CD4-positive, alpha-beta T cell (primary cell): ENCODE data around the gene PYY. TPM values are rescaled to one million over a fixed set of nuclear protein-coding genes. Genes with fewer than 3 reads are reported as not detected.

Experiments
- ATAC-seq: fragments of 200-7000 bp; cut with Tn5 transposase; one replicate; pipeline ENCODE4 v1.10.0; 2022; ENCODE audit warnings: mild to moderate bottlenecking; ENCODE audit not compliant: poor library complexity
- CTCF ChIA-PET: fragments of 350-600 bp; sonication (Branson Sonifier 250); formaldehyde crosslinking; loops from one replicate; lab custom pipeline; 2021; ENCODE audit warnings: antibody characterized with exemption, inconsistent platforms; lab: Charles Lee
- POLR2A ChIA-PET: fragments of 350-600 bp; sonication (Branson Sonifier 250); formaldehyde crosslinking; loops from one replicate; lab custom pipeline; 2021; ENCODE audit warnings: antibody characterized with exemption, inconsistent platforms; lab: Charles Lee
- DNase-seq, 14 experiments: peaks; one replicate each; pipeline ENCODE4 v3.0.0-alpha.2; 2013 to 2020; ENCODE audit warnings: mixed read lengths in 2 of 14
- H3K27ac ChIP-seq, 2 donors: one replicate each; pipeline versions ENCODE4 v1.5.1 to v1.7.0; 2013; ENCODE audit warnings: low read length in 2 of 2, low read depth in 1 of 2, mild to moderate bottlenecking in 1 of 2
- H3K27me3 ChIP-seq, 2 experiments: 1 replicate in 1 of 2; 2 replicates in 1 of 2; pipeline versions ENCODE4 v1.6.1 to v1.7.0; 2013; ENCODE audit warnings: low read length in 2 of 2, control low read depth in 1 of 2, mild to moderate bottlenecking in 1 of 2, moderate library complexity in 1 of 2; ENCODE audit not compliant: insufficient read depth in 2 of 2, control insufficient read depth in 1 of 2
- H3K36me3 ChIP-seq: one replicate; pipeline ENCODE4 v1.6.1; 2013; ENCODE audit warnings: low read length, control low read depth; ENCODE audit not compliant: insufficient read depth
- H3K4me1 ChIP-seq: one replicate; pipeline ENCODE4 v1.6.1; 2013; ENCODE audit warnings: low read length, control low read depth; ENCODE audit not compliant: insufficient read depth
- H3K4me3 ChIP-seq: one replicate; pipeline ENCODE4 v1.5.1; 2013; ENCODE audit warnings: mild to moderate bottlenecking, low read length, moderate library complexity
- H3K9me3 ChIP-seq, 2 experiments: 1 replicate in 1 of 2; 2 replicates in 1 of 2; pipeline versions ENCODE4 v1.6.1 to v1.7.0; 2013; ENCODE audit warnings: low read length in 2 of 2, mild to moderate bottlenecking in 2 of 2, control low read depth in 1 of 2, moderate library complexity in 1 of 2; ENCODE audit not compliant: control insufficient read depth in 1 of 2, insufficient read depth in 1 of 2
- H3K27ac Mint-ChIP-seq: one replicate; pipeline ENCODE4 v1.8.0; 2020; ENCODE audit warnings: mixed read lengths
- H3K27me3 Mint-ChIP-seq: one replicate; pipeline ENCODE4 v1.8.0; 2021; ENCODE audit warnings: mixed read lengths
- H3K36me3 Mint-ChIP-seq: one replicate; pipeline ENCODE4 v1.8.0; 2021; ENCODE audit warnings: low read depth, mixed read lengths
- H3K4me1 Mint-ChIP-seq: one replicate; pipeline ENCODE4 v1.8.0; 2021; ENCODE audit warnings: low read depth, mixed read lengths
- H3K4me3 Mint-ChIP-seq: one replicate; pipeline ENCODE4 v1.8.0; 2020; ENCODE audit warnings: mild to moderate bottlenecking, mixed read lengths
- H3K9me3 Mint-ChIP-seq: one replicate; pipeline ENCODE4 v1.8.0; 2020; ENCODE audit warnings: mixed read lengths
- CTCF ChIP-seq: fragments of 200-600 bp; IDR thresholded peaks from one replicate; pipeline ENCODE4 v1.8.0; 2022; ENCODE audit warnings: antibody characterized with exemption, mild to moderate bottlenecking
- intact Hi-C, 2 experiments: fragments of 100-400 bp; cut with DNase I in 1 of 2; cut with micrococcal nuclease in 1 of 2; formaldehyde crosslinking; loops; one replicate each; pipeline versions ENCODE4 v1.15.1 to v1.9.0; 2023 to 2025; cut with DNase I, micrococcal nuclease
- total RNA-seq, 174 experiments: library from RNA in 2 of 174; stranded (reverse) in 2 of 174; gene quantifications; one replicate each; pipeline ENCODE4 v1.2.3 and lab custom pipeline; 2021 to 2026

Gene PYY
- total RNA-seq, 2 experiments from 2014 or later = not detected

DNA sequence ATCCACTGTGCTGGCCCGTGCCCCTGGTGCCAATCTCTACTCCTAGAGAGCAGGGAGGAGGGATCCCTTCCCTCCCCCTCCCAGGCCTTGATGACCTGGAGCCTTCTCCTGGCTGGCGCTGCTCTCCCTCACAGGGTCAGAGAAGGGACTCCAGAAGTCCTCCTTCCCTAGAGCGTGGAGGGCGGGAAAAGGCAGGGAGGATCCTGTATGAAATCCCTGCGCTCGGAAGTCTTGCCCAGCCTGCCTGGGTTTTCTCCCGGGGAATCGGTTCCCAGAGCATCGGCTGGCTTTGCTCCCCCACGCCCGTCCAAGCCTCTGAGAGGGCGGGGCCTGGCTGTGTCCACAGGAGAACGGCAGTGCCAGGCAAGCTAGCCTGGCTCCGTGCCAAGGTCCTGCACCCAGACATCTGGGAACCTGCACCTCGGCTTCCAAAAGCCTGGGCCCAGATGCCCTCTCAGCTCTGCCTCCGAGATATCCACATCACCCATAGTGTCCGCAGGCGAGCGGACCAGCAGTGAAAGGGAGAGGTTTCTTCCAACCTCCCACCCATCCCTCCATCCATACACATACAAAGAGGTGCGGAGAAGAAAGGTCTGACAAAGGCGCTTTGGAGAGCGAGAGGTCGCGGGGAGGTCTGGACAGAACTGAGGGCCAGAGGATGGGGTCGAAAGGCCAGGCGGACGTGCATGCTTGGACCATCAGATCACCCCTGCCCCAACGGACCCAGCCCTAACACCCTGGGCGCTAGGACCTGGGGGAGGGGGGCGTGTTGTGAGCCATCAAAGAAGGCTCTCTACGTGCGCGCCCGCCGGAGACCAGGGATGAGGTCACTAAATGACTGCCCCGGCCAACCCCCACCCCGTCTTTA, 47.5 kb downstream of the PYY start:
- peak overlapping the region; percentile 43 for H3K27ac Mint-ChIP-seq
- ATAC-seq (peak; percentile 39), DNase-seq (peak in 13 of 14 experiments; percentile 19 to 73 (median 48))
- POLR2A ChIA-PET = no interaction called here
- peaks cover 58% of the 10 kb centered on the region for H3K27me3 Mint-ChIP-seq
- no peak overlapping the region for H3K27ac ChIP-seq
- no peaks in the 10 kb centered on the region for H3K9me3 Mint-ChIP-seq
- CTCF ChIA-PET = no interaction called here
- H3K9me3 ChIP-seq = no peaks in the 10 kb centered on the region
- peak overlapping the region; percentile 77 for H3K4me3 ChIP-seq
- H3K4me3 Mint-ChIP-seq = peak overlapping the region; percentile 94
- intact Hi-C loops = no loop called here
- TF ChIP-seq CTCF = no peak
- H3K27me3 ChIP-seq = peaks cover 15 to 33% of the 10 kb centered on the region in 2 experiments
- H3K36me3 ChIP-seq = no peaks in the 10 kb centered on the region
- H3K36me3 Mint-ChIP-seq = no peaks in the 10 kb centered on the region
- peaks cover 27% of the 10 kb centered on the region for H3K4me1 Mint-ChIP-seq
- peaks cover 32% of the 10 kb centered on the region for H3K4me1 ChIP-seq

GRCh38 chr17:43905400-43905984, 48.2 kb downstream of the PYY start:
- ChIA-PET POLR2A (no interaction called here), CTCF (no interaction called here)
- no peaks in the 10 kb centered on the region for H3K36me3 Mint-ChIP-seq
- H3K27ac Mint-ChIP-seq = no peak overlapping the region
- Histone ChIP-seq H3K27ac (no peak overlapping the region), H3K4me3 (no peak overlapping the region), H3K36me3 (no peaks in the 10 kb centered on the region), H3K4me1 (peaks cover 39% of the 10 kb centered on the region), H3K9me3 (no peaks in the 10 kb centered on the region), H3K27me3 (peaks cover 15 to 40% of the 10 kb centered on the region in 2 experiments)
- peaks cover 34% of the 10 kb centered on the region for H3K4me1 Mint-ChIP-seq
- H3K27me3 Mint-ChIP-seq = peaks cover 66% of the 10 kb centered on the region
- ATAC-seq = no peak
- peak overlapping the region; percentile 51 for H3K4me3 Mint-ChIP-seq
- H3K9me3 Mint-ChIP-seq = no peaks in the 10 kb centered on the region
- DNase-seq = no peak
- TF ChIP-seq CTCF = no peak
- intact Hi-C loops = no loop called here

Other genes with a start within 250 kb of the PYY start
- not detected for gene SOST, start 195.1 kb downstream of the PYY start, total RNA-seq
- gene DUSP3, start 175.0 kb downstream of the PYY start, total RNA-seq = 10 to 100 TPM; 10.6 to 12.6 TPM
- gene CFAP97D1, start 173.5 kb downstream of the PYY start, total RNA-seq = not detected
- gene MPP3, start 120.8 kb downstream of the PYY start, total RNA-seq = under 1 TPM in 1 of 2 experiments, not detected in 1; 0.14 TPM
- gene CD300LG, start 106.8 kb downstream of the PYY start, total RNA-seq = not detected
- 1 to 10 TPM; 3.5 to 4.0 TPM for gene MPP2, start 46.4 kb downstream of the PYY start, total RNA-seq
- not detected for gene PPY, start 11.5 kb downstream of the PYY start, total RNA-seq
- under 1 TPM; 0.14 to 0.56 TPM for gene NAGS, start 50.7 kb upstream of the PYY start, total RNA-seq
- 1 to 10 TPM; 8.8 to 9.7 TPM for gene TMEM101, start 61.0 kb upstream of the PYY start, total RNA-seq
- 10 to 100 TPM; 34.6 to 36.1 TPM for gene LSM12, start 112.7 kb upstream of the PYY start, total RNA-seq
- gene G6PC3, start 116.8 kb upstream of the PYY start, total RNA-seq = 1 to 10 TPM; 5.6 to 5.8 TPM
- 10 to 100 TPM; 92.0 to 92.5 TPM for gene HDAC5, start 169.7 kb upstream of the PYY start, total RNA-seq
- gene HROB, start 188.0 kb upstream of the PYY start, total RNA-seq = 1 to 10 TPM; 1.6 TPM
- gene ASB16, start 216.8 kb upstream of the PYY start, total RNA-seq = under 1 TPM in 1 of 2 experiments, not detected in 1; 0.11 TPM
- gene TMUB2, start 233.0 kb upstream of the PYY start, total RNA-seq = 10 to 100 TPM; 33.3 to 34.8 TPM
- gene ATXN7L3, start 245.9 kb upstream of the PYY start, total RNA-seq = 10 to 100 TPM; 85.2 to 99.2 TPM